ENCODE measurements around the gene BAZ2B. TPM values are rescaled to one million over a fixed set of nuclear protein-coding genes. Genes with fewer than 3 reads are reported as not detected.
A peak's percentile ranks its signal among the peaks of the same experiment; 100 is the strongest.

BAZ2B gene
- polyA plus RNA-seq, 1 of the 3 experiments (the other 2 are of a cell fraction), result 10.2 TPM

GRCh38 chr2:159290289-159290907 is 325.9 kb downstream of the BAZ2B start (continued):
- peak; percentile 27; the same call in 1 of the 2 replicates for TF ChIP-seq RAD21 (IDR thresholded peaks at IDR 0.05; ENCODE audit: low read length)
- peak in 1 of 2 experiments; percentile 28; a peak in 2 of 4 replicates for TF ChIP-seq EP300 (IDR thresholded peaks at IDR 0.05; ENCODE audit: borderline replicate concordance in 1 of 2, low read depth in 1 of 2, low read length in 1 of 2)
- TF ChIP-seq GATA2 (CRISPR knock-in tag; IDR thresholded peaks at IDR 0.05), result peak; percentile 93
- peak; percentile 42; the same call in 1 of the 2 replicates for TF ChIP-seq MXI1 (IDR thresholded peaks at IDR 0.05; ENCODE audit: low read depth, low read length)
- TF ChIP-seq TCF12 (IDR thresholded peaks at IDR 0.05), result peak; percentile 80
- no peak for TF ChIP-seq GABPA (IDR thresholded peaks at IDR 0.05; ENCODE audit: low read depth)
- peak; percentile 27; the same call in 1 of the 2 replicates for TF ChIP-seq RCOR1 (IDR thresholded peaks at IDR 0.05; ENCODE audit: low read length)
- no peak for TF ChIP-seq SIN3A (IDR thresholded peaks at IDR 0.05; ENCODE audit: borderline replicate concordance, low read depth, low read length)
- TF ChIP-seq FOXJ3 (CRISPR knock-in tag; IDR thresholded peaks at IDR 0.05), result no peak
- no peak for TF ChIP-seq EZH2phosphoT487 (IDR thresholded peaks at IDR 0.05; ENCODE audit: borderline replicate concordance, low read depth)
- TF ChIP-seq NFIC (IDR thresholded peaks at IDR 0.05; ENCODE audit: borderline replicate concordance), result peak; percentile 92

- H3K4me2 ChIP-seq, result no peak overlapping the region
- H3K4me3 ChIP-seq (ENCODE audit: low read depth in 2 of 2, low read length in 1 of 2), result no peak overlapping the region
- H3K9me2 ChIP-seq, result no peaks in the 10 kb centered on the region
- H3F3A ChIP-seq (replicated peaks; ENCODE audit: insufficient read depth), result peaks cover 7% of the 10 kb centered on the region
- H4K20me1 ChIP-seq (ENCODE audit: insufficient read depth), result no peaks in the 10 kb centered on the region; the same call in 1 of the 2 replicates
- no peak for DNase-seq
- POLR2A ChIA-PET, result no interaction called here
- peak overlapping the region in 1 of 2 experiments; percentile 93; a peak in 2 of 4 replicates for H3K27ac ChIP-seq (ENCODE audit: low read depth in 2 of 2, low read length in 1 of 2)
- CTCF ChIA-PET, result no interaction called here
- TF ChIP-seq USF1 (IDR thresholded peaks at IDR 0.05; ENCODE audit: borderline replicate concordance, low read depth), result no peak
- TF ChIP-seq ZBTB33 (IDR thresholded peaks at IDR 0.05; ENCODE audit: borderline replicate concordance, low read depth), result no peak
- TF ChIP-seq RXRA (IDR thresholded peaks at IDR 0.05; ENCODE audit: borderline replicate concordance, low read depth), result no peak
- no peak for TF ChIP-seq NFIC (IDR thresholded peaks at IDR 0.05; ENCODE audit: borderline replicate concordance)
- TF ChIP-seq MXI1 (IDR thresholded peaks at IDR 0.05; ENCODE audit: low read depth, low read length), result no peak
- no peak for TF ChIP-seq REST (IDR thresholded peaks at IDR 0.05; ENCODE audit: low read depth, low read length)
- TF ChIP-seq IRF3 (IDR thresholded peaks at IDR 0.05; ENCODE audit: low read depth, low read length), result no peak
- no peak for TF ChIP-seq POLR2AphosphoS5 (IDR thresholded peaks at IDR 0.05; ENCODE audit: low read depth, low read length)
- H3K9ac ChIP-seq, result no peak overlapping the region
- H3K79me2 ChIP-seq (ENCODE audit: insufficient read depth), result peaks cover 24% of the 10 kb centered on the region
- H2AFZ ChIP-seq (ENCODE audit: low read depth), result peak overlapping the region; percentile 92; the same call in 1 of the 2 replicates
- no peaks in the 10 kb centered on the region for H3K27me3 ChIP-seq (ENCODE audit: insufficient read depth)
- peaks cover 9 to 13% of the 10 kb centered on the region in 2 experiments; a peak in 3 of 4 replicates for H3K4me1 ChIP-seq (ENCODE audit: control insufficient read depth in 1 of 2, insufficient read depth in 2 of 2, low read depth in 1 of 2, low read length in 1 of 2)
- H3K9me3 ChIP-seq, result no peaks in the 10 kb centered on the region
- H3K36me3 ChIP-seq (replicated peaks in 1 of 2; ENCODE audit: control insufficient read depth in 1 of 2, insufficient read depth in 2 of 2, low read length in 1 of 2), result peaks cover 0 to under 1% of the 10 kb centered on the region in 2 experiments
These were observed 328.6 kb downstream of the BAZ2B start for GRCh38 chr2:159287733-159288132.
